Peyer's patch (tissue), 4 donors: ENCODE measurements around the gene THADA. TPM values are rescaled to one million over a fixed set of nuclear protein-coding genes. Genes with fewer than 3 reads are reported as not detected.

ENCODE experiments used
- DNase-seq, 3 donors: peaks; one replicate each; pipeline ENCODE4 v3.0.0-alpha.2; 2017 to 2019
- H3K27ac ChIP-seq, 4 donors: fragments of 200-600 bp; sonication (generic); one replicate each; pipeline ENCODE4 v1.5.1; 2016 to 2019
- H3K27me3 ChIP-seq, 2 donors: fragments of 200-600 bp; sonication (generic); one replicate each; pipeline ENCODE4 v1.5.1; 2019
- H3K36me3 ChIP-seq, 3 donors: fragments of 200-600 bp; sonication (generic); one replicate each; pipeline ENCODE4 v1.5.1; 2016 to 2019
- H3K4me1 ChIP-seq, 4 donors: fragments of 200-600 bp; sonication (generic); one replicate each; pipeline ENCODE4 v1.5.1; 2016 to 2019
- H3K4me3 ChIP-seq, 4 donors: fragments of 200-600 bp; sonication (generic); 1 replicate in 3 of 4; 2 replicates in 1 of 4; pipeline ENCODE4 v1.5.1; 2016 to 2019; ENCODE audit warnings: mild to moderate bottlenecking in 1 of 4
- H3K9me3 ChIP-seq, 4 donors: fragments of 200-600 bp; sonication (generic); one replicate each; pipeline ENCODE4 v1.5.1; 2016 to 2019; ENCODE audit warnings: mild to moderate bottlenecking in 1 of 4
- CTCF ChIP-seq, 6 experiments: fragments of 450-650 bp in 4 of 6; fragments of 200-600 bp in 2 of 6; sonication (generic) in 1 of 6; IDR thresholded peaks; one replicate each; pipeline ENCODE4 v1.5.1; 2017 to 2019; ENCODE audit warnings: antibody characterized with exemption in 6 of 6, mild to moderate bottlenecking in 3 of 6, moderate library complexity in 1 of 6
- POLR2A ChIP-seq, 2 donors: fragments of 450-650 bp; IDR thresholded peaks; one replicate each; pipeline ENCODE4 v1.5.1; 2017; ENCODE audit warnings: antibody characterized with exemption in 2 of 2, mild to moderate bottlenecking in 2 of 2, moderate library complexity in 2 of 2
- total RNA-seq, 4 donors: library from RNA; depleted of rRNA; stranded (reverse); fragments of >200 nt; gene quantifications; one replicate each; pipeline ENCODE4 v1.1.0, GENCODE V29; 2016

THADA gene
- total RNA-seq, 4 donors from 2014 or later = 19.3 to 76.7 (median 26.3) TPM

- Histone ChIP-seq H3K9me3 (no peaks in the 10 kb centered on the region), H3K4me1 (no peaks in the 10 kb centered on the region), H3K4me3 (no peak overlapping the region), H3K36me3 (no peaks in the 10 kb centered on the region), H3K27me3 (no peaks in the 10 kb centered on the region), H3K27ac (peak overlapping the region in 1 of 4 donors; percentile 0)
- no peak for DNase-seq
- TF ChIP-seq POLR2A (IDR thresholded peaks at IDR 0.05) (no peak), CTCF (IDR thresholded peaks at IDR 0.05) (no peak)
These were observed 268.7 kb downstream of the THADA start for GRCh38 chr2:43327119-43327518.

GRCh38 chr2:43326101-43326825 is 269.6 kb downstream of the THADA start:
- Histone ChIP-seq H3K4me1 (no peaks in the 10 kb centered on the region), H3K36me3 (no peaks in the 10 kb centered on the region), H3K27ac (peak overlapping the region in 1 of 4 donors; percentile 0), H3K27me3 (no peaks in the 10 kb centered on the region), H3K9me3 (no peaks in the 10 kb centered on the region), H3K4me3 (no peak overlapping the region)
- DNase-seq = no peak
- TF ChIP-seq CTCF (IDR thresholded peaks at IDR 0.05) (no peak), POLR2A (IDR thresholded peaks at IDR 0.05) (no peak)

- TF ChIP-seq POLR2A (IDR thresholded peaks at IDR 0.05) (no peak), CTCF (IDR thresholded peaks at IDR 0.05) (no peak)
- no peak overlapping the region for H3K4me3 ChIP-seq
- no peaks in the 10 kb centered on the region for H3K27me3 ChIP-seq
- no peaks in the 10 kb centered on the region for H3K36me3 ChIP-seq
- no peak for DNase-seq
- H3K9me3 ChIP-seq = no peaks in the 10 kb centered on the region
- peak overlapping the region; percentile 37 to 76 (median 46) for H3K27ac ChIP-seq
- H3K4me1 ChIP-seq = no peaks in the 10 kb centered on the region
These were observed 270.6 kb downstream of the THADA start for GRCh38 chr2:43325107-43325811.

GRCh38 chr2:43324259-43325106 is 271.4 kb downstream of the THADA start:
- H3K4me1 ChIP-seq = no peaks in the 10 kb centered on the region
- H3K27me3 ChIP-seq = no peaks in the 10 kb centered on the region
- TF ChIP-seq CTCF (IDR thresholded peaks at IDR 0.05) (no peak), POLR2A (IDR thresholded peaks at IDR 0.05) (no peak)
- DNase-seq = peak in 1 of 3 donors; percentile 69
- no peaks in the 10 kb centered on the region for H3K9me3 ChIP-seq
- H3K36me3 ChIP-seq = no peaks in the 10 kb centered on the region
- no peak overlapping the region for H3K4me3 ChIP-seq
- H3K27ac ChIP-seq = peak overlapping the region; percentile 37 to 76 (median 46)

GRCh38 chr2:43323857-43324256 is 272.0 kb downstream of the THADA start:
- Histone ChIP-seq H3K36me3 (no peaks in the 10 kb centered on the region), H3K4me3 (no peak overlapping the region), H3K9me3 (no peaks in the 10 kb centered on the region), H3K4me1 (no peaks in the 10 kb centered on the region), H3K27me3 (no peaks in the 10 kb centered on the region), H3K27ac (peak overlapping the region; percentile 37 to 76 (median 46))
- TF ChIP-seq POLR2A (IDR thresholded peaks at IDR 0.05) (no peak), CTCF (IDR thresholded peaks at IDR 0.05) (no peak)
- DNase-seq = no peak
